Brain pericyte (primary cell): ENCODE results near the gene INO80.
"Not testable (repeated sequence)": the region's sequence is repeated elsewhere in the genome, so short reads cannot be mapped to it uniquely, and the experiment has no call there.

Experiments
- DNase-seq: peaks from one replicate; pipeline ENCODE4 v3.0.0-alpha.2; 2012; ENCODE audit warnings: low read depth, low spot score

INO80 gene

GRCh38 chr15:40964006-40964405 is 152.1 kb downstream of the INO80 start:
- DNase-seq: no peak

GRCh38 chr15:40963201-40963600 is 152.9 kb downstream of the INO80 start:
- DNase-seq: no peak

GRCh38 chr15:40962317-40962716 is 153.8 kb downstream of the INO80 start:
- not testable (repeated sequence) for DNase-seq

GRCh38 chr15:40961740-40962139 is 154.3 kb downstream of the INO80 start:
- not testable (repeated sequence) for DNase-seq

- no peak for DNase-seq
Measured at GRCh38 chr15:40960925-40961324, 155.2 kb downstream of the INO80 start.

- no peak for DNase-seq
Measured at GRCh38 chr15:40960151-40960885, 155.8 kb downstream of the INO80 start.

- DNase-seq: no peak
Measured at GRCh38 chr15:40959331-40960141, 156.5 kb downstream of the INO80 start.

GRCh38 chr15:40958723-40959122 is 157.4 kb downstream of the INO80 start:
- no peak for DNase-seq

GRCh38 chr15:40958146-40958545 is 157.9 kb downstream of the INO80 start:
- DNase-seq: no peak

GRCh38 chr15:40957581-40958051 is 158.5 kb downstream of the INO80 start:
- DNase-seq: no peak

- DNase-seq: no peak
Measured at GRCh38 chr15:40957041-40957555, 159.0 kb downstream of the INO80 start.

GRCh38 chr15:40956541-40956982 is 159.5 kb downstream of the INO80 start:
- no peak for DNase-seq

GRCh38 chr15:40955930-40956540 is 160.0 kb downstream of the INO80 start:
- DNase-seq: no peak

- no peak for DNase-seq
Measured at GRCh38 chr15:40955141-40955903, 160.8 kb downstream of the INO80 start.

- not testable (repeated sequence) for DNase-seq
Measured at GRCh38 chr15:40954158-40954848, 161.8 kb downstream of the INO80 start.

GRCh38 chr15:40953713-40954074 is 162.4 kb downstream of the INO80 start:
- no peak for DNase-seq

GRCh38 chr15:40952901-40953712 is 163.0 kb downstream of the INO80 start, which contains the start of gene CHAC1:
Gene CHAC1, plus strand, starts transcription at chr15:40953471. Its CDS starts 113 bp downstream, at chr15:40953584.
- DNase-seq: peak; percentile 71

GRCh38 chr15:40952301-40952900 is 163.7 kb downstream of the INO80 start:
- DNase-seq: no peak

GRCh38 chr15:40951764-40952163 is 164.3 kb downstream of the INO80 start:
- no peak for DNase-seq
